GM12878 (cell line): ENCODE results near the gene IL36B. TPM values are rescaled to one million over a fixed set of nuclear protein-coding genes. Genes with fewer than 3 reads are reported as not detected.

Experiments used
- CHD4 ChIP-seq: fragments of 200-600 bp; sonication (generic); IDR thresholded peaks from 2 replicates; pipeline ENCODE4 v1.6.1; 2016; ENCODE audit warnings: mild to moderate bottlenecking
- FOXK2 ChIP-seq: fragments of 450-650 bp; IDR thresholded peaks from 2 replicates; pipeline ENCODE4 v1.6.1; 2017; ENCODE audit warnings: mild to moderate bottlenecking, moderate library complexity
- GABPA ChIP-seq: IDR thresholded peaks from 2 replicates; pipeline ENCODE4 v1.6.1; 2014; ENCODE audit warnings: antibody characterized with exemption, low read depth, mild to moderate bottlenecking, inconsistent platforms
- IRF4 ChIP-seq: IDR thresholded peaks from 2 replicates; pipeline ENCODE4 v1.6.1; 2011; ENCODE audit warnings: low read depth, low read length
- KAT2A ChIP-seq: conservative IDR thresholded peaks from 2 replicates; pipeline ENCODE4 v1.6.1; 2011; ENCODE audit warnings: low read depth, low read length; ENCODE audit not compliant: control insufficient read depth
- MYC ChIP-seq: IDR thresholded peaks from 2 replicates; pipeline ENCODE4 v1.6.1; 2011; ENCODE audit warnings: mild to moderate bottlenecking, low read length, moderate library complexity, inconsistent platforms; ENCODE audit not compliant: insufficient read depth, insufficient replicate concordance, insufficient read length, severe bottlenecking
- NR2C1 ChIP-seq: fragments of 450-650 bp; IDR thresholded peaks from 2 replicates; pipeline ENCODE4 v1.6.1; 2017; ENCODE audit warnings: antibody characterized with exemption, mild to moderate bottlenecking, moderate library complexity
- REST ChIP-seq: IDR thresholded peaks from 2 replicates; pipeline ENCODE4 v1.6.1; 2012; ENCODE audit warnings: mild to moderate bottlenecking, low read depth, low read length
- SIX5 ChIP-seq: IDR thresholded peaks from 2 replicates; pipeline ENCODE4 v1.6.1; 2011; ENCODE audit warnings: mild to moderate bottlenecking, low read depth, low read length, moderate library complexity; ENCODE audit not compliant: severe bottlenecking
- USF2 ChIP-seq: IDR thresholded peaks from 2 replicates; pipeline ENCODE4 v1.6.1; 2011; ENCODE audit warnings: low read depth, low read length, improper control_type of control experiment, borderline replicate concordance
- ZNF687 ChIP-seq: fragments of 450-650 bp; IDR thresholded peaks from 2 replicates; pipeline ENCODE4 v1.6.1; 2017; ENCODE audit warnings: mild to moderate bottlenecking, moderate library complexity
- polyA plus RNA-seq, 11 experiments: library from polyadenylated mRNA; depleted of rRNA in 4 of 11; unstranded in 6 of 11; stranded (reverse) in 5 of 11; fragments of >200 nt; fragmentation: Nextera tagmentation in 4 of 11; fragmentation: Illumina TruSeq in 1 of 11; extraction: Ambion mirVana in 4 of 11; extraction: Trizol in 1 of 11; gene quantifications; 1 replicate in 1 of 11; 2 replicates in 10 of 11; pipeline versions ENCODE4 v1.2.1 to v1.2.3, GENCODE V29; 2011 to 2016; ENCODE audit warnings: inconsistent platforms in 2 of 11, missing spikeins in 2 of 11, low read depth in 1 of 11
- total RNA-seq, 4 experiments: library from RNA; depleted of rRNA in 3 of 4; stranded (reverse); fragments of >200 nt in 3 of 4; fragmentation: Illumina TruSeq in 1 of 4; extraction: Trizol in 1 of 4; gene quantifications; 2 replicates each; pipeline versions ENCODE4 v1.2.1 to v1.2.3, GENCODE V29; 2013 to 2021

IL36B gene
- total and polyA plus RNA-seq, 10 of the 15 experiments (the other 5 are each of a cell fraction or from before 2014, with no cell fraction given) = not detected

GRCh38 chr2:113068249-113068648, 15.6 kb upstream of the IL36B start (continued):
- TF ChIP-seq ZNF687 = no peak
- TF ChIP-seq GABPA = no peak
- TF ChIP-seq USF2 = no peak
- TF ChIP-seq IRF4 = no peak
- no peak for TF ChIP-seq KAT2A
- TF ChIP-seq REST = no peak
- TF ChIP-seq SIX5 = no peak
- TF ChIP-seq CHD4 = no peak
- TF ChIP-seq MYC = no peak
- TF ChIP-seq NR2C1 = no peak
- TF ChIP-seq FOXK2 = no peak
